GM18517 (cell line): ENCODE data around the gene LPAR1.

Experiments used
- ATAC-seq: cut with Tn5 transposase; IDR thresholded peaks from one replicate; pipeline ENCODE4 v1.9.1; 2021; ENCODE audit warnings: mild to moderate bottlenecking, moderate library complexity; ENCODE audit not compliant: unreplicated experiment

Gene LPAR1

GRCh38 chr9:111037708-111038330 is 451 bp downstream of the LPAR1 start:
- no peak for ATAC-seq

- ATAC-seq, result no peak
Measured at GRCh38 chr9:111037356-111037707, 938 bp downstream of the LPAR1 start.

GRCh38 chr9:111036946-111037345 is 1.3 kb downstream of the LPAR1 start:
- no peak for ATAC-seq

GRCh38 chr9:111036429-111036789 is 1.9 kb downstream of the LPAR1 start:
- ATAC-seq, result no peak

- ATAC-seq, result no peak
Measured at GRCh38 chr9:111035543-111036428, 2.5 kb downstream of the LPAR1 start.

- ATAC-seq, result no peak
Measured at GRCh38 chr9:111034898-111035539, 3.3 kb downstream of the LPAR1 start.

GRCh38 chr9:111034170-111034897 is 3.9 kb downstream of the LPAR1 start:
- ATAC-seq, result no peak

GRCh38 chr9:111030492-111030891 is 7.8 kb downstream of the LPAR1 start:
- ATAC-seq, result no peak

GRCh38 chr9:111029260-111029659 is 9.0 kb downstream of the LPAR1 start:
- ATAC-seq, result no peak

GRCh38 chr9:111027798-111028197 is 10.5 kb downstream of the LPAR1 start:
- ATAC-seq, result no peak

- no peak for ATAC-seq
Measured at GRCh38 chr9:111023128-111023527, 15.1 kb downstream of the LPAR1 start.

GRCh38 chr9:111020594-111020993 is 17.7 kb downstream of the LPAR1 start:
- ATAC-seq, result no peak

GRCh38 chr9:111016426-111017045 is 21.7 kb downstream of the LPAR1 start:
- no peak for ATAC-seq

- no peak for ATAC-seq
Measured at GRCh38 chr9:111016016-111016415, 22.3 kb downstream of the LPAR1 start.

GRCh38 chr9:111013707-111014106 is 24.6 kb downstream of the LPAR1 start:
- ATAC-seq, result no peak

- no peak for ATAC-seq
Measured at GRCh38 chr9:111013250-111013649, 25.0 kb downstream of the LPAR1 start.

GRCh38 chr9:111008158-111009075 is 29.9 kb downstream of the LPAR1 start:
- no peak for ATAC-seq

GRCh38 chr9:111005746-111006470 is 32.4 kb downstream of the LPAR1 start:
- ATAC-seq, result no peak

- ATAC-seq, result no peak
Measured at GRCh38 chr9:111004936-111005335, 33.3 kb downstream of the LPAR1 start.
